SK-MEL-5 (cell line): ENCODE results near the gene SKAP1. TPM values are rescaled to one million over a fixed set of nuclear protein-coding genes. Genes with fewer than 3 reads are reported as not detected.
"Not testable (repeated sequence)": the region's sequence is repeated elsewhere in the genome, so short reads cannot be mapped to it uniquely, and the experiment has no call there.

ENCODE experiments used
- DNase-seq: peaks from one replicate; pipeline ENCODE4 v3.0.0-alpha.2; 2016; ENCODE audit warnings: low read depth, low spot score
- in situ Hi-C: cut with HindIII; loops from 2 replicates; pipeline ENCODE4 v1.10.0; 2016; ENCODE audit warnings: low sequenced_read_pairs, high pct_unique_total_duplicates, low pct_unique_long_range_greater_than_20kb
- total RNA-seq: library from RNA; depleted of rRNA; stranded (reverse); fragments of >200 nt; shearing (Covaris generic); gene quantifications from 2 replicates; pipeline ENCODE4 v1.2.3, GENCODE V29; 2014

SKAP1 gene
- total RNA-seq, 1 experiment from 2014 or later, result not detected

DNA sequence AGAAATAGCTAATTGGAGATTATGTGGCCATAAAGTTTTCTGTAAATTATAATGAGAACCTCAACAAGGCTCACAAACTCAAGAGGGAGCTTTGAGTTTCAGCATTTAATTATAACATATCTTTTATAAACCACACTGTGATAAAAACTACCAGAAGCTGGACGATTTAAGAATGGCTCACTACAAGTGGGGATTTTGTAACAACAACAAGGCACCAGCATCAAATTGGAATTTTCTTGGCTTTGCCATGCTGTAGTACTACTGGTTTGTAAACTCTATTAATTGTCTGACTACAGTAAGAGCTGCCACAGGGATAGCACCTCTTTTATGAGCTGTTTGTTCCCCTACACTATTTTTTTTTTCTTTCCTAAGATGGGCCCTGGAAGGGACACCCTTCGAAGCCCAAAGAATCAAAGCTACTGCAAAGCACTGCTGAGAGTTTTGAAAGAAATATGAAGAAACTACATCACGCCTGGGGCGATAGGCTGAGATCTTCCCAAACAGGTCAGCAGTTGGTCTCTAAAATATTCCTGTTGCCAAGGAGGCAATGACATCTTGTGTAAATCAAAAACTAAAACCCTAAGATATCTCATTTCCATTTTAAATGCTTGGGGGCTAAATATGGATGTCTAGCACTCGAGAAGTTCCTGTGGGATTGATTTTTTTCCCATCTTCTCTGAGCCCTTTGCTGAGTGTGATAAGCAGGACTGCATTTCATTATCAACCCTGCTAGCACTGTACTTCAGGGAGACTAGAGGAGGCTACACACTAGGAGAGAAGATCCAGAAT lies 40.9 kb downstream of the SKAP1 start:
- in situ Hi-C loops, result no loop called here
- DNase-seq, result no peak

GRCh38 chr17:48386826-48387225 lies 43.2 kb downstream of the SKAP1 start:
- no peak for DNase-seq
- in situ Hi-C loops, result no loop called here

GRCh38 chr17:48385319-48385718 lies 44.7 kb downstream of the SKAP1 start:
- DNase-seq, result no peak
- in situ Hi-C loops, result no loop called here

DNA sequence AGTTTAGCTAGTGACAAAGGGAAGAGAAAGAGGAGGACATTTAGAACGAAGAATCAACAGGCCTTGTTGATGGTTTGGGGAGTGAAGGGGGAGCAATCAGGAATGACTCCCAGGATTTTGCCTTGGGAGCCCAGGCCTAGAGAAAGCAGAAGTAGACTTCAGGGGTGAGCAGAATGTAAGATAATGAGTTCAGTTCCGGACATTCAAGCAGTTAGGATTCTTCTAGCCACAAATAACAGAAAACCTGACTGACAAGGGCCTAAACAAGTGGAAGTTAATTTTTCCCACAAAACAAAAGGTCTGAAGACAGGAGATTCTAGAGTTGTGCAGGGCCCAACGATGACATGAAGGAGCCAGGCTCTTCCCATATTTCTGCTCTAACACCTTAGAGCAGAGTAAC lies 45.9 kb downstream of the SKAP1 start:
- in situ Hi-C loops, result no loop called here
- no peak for DNase-seq

DNA sequence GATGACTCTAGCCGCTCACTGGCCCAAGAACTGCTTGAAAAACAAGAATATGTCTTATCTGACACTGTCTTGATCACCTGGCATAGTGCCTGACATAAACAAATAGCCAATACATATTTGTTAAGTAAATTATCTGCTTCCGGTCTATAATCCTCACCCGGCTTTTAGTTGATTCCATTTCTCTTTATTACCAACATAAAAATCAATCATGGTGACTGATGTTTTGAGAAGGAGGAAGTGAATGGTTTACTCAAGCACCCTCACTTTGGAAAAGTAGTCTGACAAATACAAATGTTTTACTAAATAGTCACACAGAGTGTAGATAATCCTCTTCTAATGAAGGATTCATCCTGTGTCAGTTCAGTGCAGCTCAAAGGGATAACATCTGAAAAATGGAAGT lies 47.0 kb downstream of the SKAP1 start:
- DNase-seq, result no peak
- in situ Hi-C loops, result no loop called here

DNA sequence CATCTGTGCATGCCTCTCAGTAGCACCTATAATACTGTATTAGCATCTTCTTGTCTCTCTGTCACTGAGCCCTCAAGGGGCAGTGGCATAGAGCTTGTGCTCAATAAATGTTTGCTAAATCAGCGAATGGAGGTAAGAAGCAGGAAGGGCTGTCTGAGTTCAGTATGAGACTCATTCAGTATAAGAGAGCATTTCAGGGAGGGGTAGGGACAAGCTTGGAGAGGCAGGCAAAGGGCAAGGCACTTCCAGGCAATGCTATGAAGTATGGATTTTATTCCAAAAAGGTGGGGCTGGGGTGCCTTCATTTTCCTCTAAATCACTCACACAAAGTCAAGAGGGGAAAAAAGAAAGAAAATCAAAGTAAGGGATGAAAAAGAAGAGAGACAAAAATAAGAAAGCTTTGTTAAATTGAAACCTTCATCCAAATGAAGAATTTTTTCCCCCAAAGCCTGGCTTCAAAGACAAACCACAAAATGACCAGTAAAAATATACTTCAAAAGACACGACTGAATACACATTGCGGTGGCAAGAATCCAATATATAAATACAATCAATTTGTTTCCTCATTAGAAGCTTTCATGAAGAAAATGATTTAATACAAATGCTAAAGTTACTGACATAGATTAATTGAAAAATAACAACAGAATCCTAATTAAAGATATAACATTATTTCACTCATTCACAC lies 51.2 kb downstream of the SKAP1 start:
- no peak for DNase-seq
- in situ Hi-C loops, result no loop called here

DNA sequence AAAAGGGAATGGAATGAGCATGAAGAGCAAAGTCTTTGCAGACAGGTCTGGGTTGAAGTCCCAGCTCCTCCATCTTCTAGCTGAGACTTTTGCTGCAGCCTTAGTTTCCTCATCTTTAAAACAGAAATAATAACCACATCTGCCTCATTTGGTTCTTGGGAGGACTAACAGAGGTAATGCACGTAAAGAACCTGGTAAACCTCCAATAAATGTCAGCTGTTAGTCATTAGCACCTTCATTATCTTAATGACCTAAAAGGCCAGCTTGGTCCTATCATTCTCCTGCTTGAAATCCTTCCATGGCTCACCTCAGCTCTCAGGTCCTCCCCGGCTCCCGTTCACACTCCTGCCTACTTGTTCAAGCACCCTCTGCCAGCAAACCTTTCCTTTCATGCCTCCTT lies 51.8 kb downstream of the SKAP1 start:
- in situ Hi-C loops, result no loop called here
- DNase-seq, result no peak

DNA sequence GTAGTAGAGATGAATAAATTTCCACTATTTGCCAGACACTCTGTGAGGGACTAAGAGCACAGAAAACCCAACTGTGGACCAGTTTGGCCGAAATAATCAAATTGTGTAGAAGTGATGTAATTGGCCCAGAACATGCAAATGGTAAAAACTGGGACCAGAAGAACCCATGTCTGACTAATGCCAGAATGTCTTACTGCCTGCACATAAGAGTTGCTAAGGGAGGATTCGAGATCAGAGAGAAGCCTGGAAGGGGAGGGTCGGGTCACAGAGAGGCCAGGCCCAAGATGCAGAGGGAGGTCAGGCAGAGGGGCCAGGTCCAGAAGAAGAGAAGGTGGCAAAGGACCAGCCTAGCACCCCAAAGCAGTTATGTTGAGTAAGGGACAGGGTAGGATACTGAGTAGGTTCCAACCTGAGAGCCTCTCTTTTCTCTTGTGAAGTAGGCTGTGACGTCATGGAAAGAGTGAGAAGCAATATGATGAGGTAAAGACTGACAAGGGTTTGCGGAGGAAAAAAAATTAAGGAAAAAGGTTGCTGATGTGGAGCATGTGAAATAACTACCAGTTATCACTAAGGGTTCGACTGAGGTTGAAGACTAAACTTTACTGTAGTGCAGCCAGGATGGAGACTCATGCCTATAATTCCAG lies 53.2 kb downstream of the SKAP1 start:
- no peak for DNase-seq
- in situ Hi-C loops, result no loop called here

DNA sequence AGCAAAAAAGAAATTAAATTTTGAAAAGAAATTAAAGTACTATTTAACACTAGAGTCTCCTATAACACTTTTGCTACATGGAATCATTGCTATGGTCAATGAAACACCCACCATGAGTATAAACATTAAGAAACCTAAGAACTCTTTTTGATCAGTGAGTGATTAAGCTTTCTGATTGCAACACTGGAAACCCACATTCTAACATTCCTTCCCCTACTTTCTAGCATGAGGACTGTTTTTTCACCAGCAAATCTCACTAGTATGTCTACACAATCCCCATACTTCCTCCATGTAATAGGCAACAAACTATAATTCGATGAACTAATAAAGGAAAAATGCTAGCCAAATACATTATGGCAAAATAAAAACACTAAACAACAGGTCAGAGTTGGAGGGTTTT lies 54.7 kb downstream of the SKAP1 start:
- in situ Hi-C loops, result no loop called here

DNA sequence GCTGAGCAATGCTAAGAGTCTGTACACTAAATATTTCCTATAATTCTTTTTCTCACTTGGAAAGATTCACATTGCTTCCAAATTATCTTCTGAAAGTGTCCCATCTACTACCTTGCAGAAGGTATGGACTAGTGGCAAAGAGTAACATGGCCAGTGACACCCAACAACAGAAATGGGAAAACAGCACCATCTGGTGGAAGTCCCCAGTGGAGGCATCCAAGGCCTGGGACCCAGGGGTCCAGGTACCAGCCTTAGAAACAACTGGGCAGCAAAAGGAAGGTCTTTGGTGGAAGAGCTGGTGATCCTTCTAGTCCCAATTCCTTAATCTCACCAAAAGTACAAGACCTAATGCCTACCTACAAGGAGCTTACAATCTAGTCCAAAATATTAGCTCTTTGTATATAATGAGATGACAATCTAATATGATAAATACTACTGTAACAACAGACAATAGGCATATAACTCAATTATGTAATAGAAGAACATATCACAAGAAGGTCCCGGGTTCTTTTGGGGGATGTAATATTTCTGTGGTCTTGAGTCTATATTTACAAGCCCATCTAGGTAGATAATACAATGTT lies 55.3 kb downstream of the SKAP1 start:
- in situ Hi-C loops, result no loop called here
- peak; percentile 77 for DNase-seq

More for the DNA sequence above, 54.7 kb downstream of the SKAP1 start:
- no peak for DNase-seq

GRCh38 chr17:48373883-48374282 lies 56.1 kb downstream of the SKAP1 start:
- no peak for DNase-seq
- in situ Hi-C loops, result no loop called here

DNA sequence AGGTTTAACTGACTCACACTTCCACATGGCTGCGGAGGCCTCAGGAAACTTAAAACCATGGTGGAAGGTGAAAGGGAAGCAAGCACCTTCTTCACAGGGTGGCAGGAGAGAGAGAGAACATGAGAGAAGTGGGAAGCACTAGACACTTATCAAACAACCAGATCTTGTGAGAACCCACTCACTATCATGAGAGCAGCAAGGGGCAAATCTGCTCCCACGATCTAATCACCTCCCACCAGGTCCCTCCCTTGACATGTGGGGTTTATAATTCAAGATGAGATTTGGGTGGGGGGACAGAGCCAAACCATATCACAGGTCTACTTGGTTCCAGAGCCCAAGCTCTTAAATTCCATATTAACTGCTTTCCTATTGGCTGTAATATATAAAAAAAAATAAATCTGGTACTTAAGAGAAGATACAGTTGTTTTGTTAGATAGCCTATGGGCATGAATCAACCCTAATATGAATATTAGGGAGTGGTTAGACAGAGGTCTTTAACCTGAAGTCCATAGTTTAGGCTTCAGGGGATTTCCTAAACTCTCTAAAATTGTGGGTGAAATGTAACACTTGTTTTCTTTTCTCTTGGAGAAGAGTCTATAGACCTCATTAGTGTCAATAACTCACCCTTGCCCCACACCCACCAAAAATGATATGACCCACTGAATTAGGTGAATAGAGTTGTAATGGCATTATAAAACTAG lies 56.7 kb downstream of the SKAP1 start:
- no peak for DNase-seq
- in situ Hi-C loops, result no loop called here

DNA sequence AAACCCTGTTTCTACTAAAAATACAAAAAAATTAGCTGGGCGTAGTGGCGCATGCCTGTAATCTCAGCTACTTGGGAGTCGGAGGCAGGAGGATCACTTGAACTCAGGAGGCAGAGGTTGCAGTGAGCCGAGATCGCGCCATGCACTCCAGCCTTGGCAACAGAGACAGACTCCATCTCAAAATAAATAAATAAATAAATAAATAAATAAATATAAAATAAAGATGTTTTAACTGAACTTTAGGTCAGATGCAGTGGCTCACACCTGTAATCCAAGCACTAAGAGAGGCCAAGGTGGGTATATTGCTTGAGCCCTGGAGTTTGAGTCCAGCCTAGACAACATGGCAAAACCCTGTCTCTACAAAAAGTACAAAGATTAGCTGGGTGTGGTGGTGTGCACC lies 61.0 kb downstream of the SKAP1 start:
- DNase-seq, in situ Hi-C loops: not testable (repeated sequence)

- no peak for DNase-seq
- in situ Hi-C loops, result no loop called here
These were observed 61.6 kb downstream of the SKAP1 start for GRCh38 chr17:48368352-48368908.

- no peak for DNase-seq
- in situ Hi-C loops, result no loop called here
These were observed 66.9 kb downstream of the SKAP1 start for GRCh38 chr17:48363161-48363560.

- in situ Hi-C loops, DNase-seq: not testable (repeated sequence)
These were observed 69.0 kb downstream of the SKAP1 start for GRCh38 chr17:48360861-48361633.
